Body of pancreas (tissue), 4 donors: ENCODE measurements around the gene RFT1. TPM values are rescaled to one million over a fixed set of nuclear protein-coding genes. Genes with fewer than 3 reads are reported as not detected.
A peak's percentile ranks its signal among the peaks of the same experiment; 100 is the strongest.

Experiments
- ATAC-seq: fragments of 150-250 bp; one replicate; pipeline ENCODE4 v1.9.1; 2016
- DNase-seq, 4 donors: peaks; one replicate each; pipeline ENCODE4 v3.0.0-alpha.2; 2019
- H3K27ac ChIP-seq, 4 donors: fragments of 200-600 bp; sonication (generic); 1 replicate in 3 of 4; 2 replicates in 1 of 4; pipeline versions ENCODE4 v1.5.1 to v1.6.1; 2016 to 2019; ENCODE audit warnings: mild to moderate bottlenecking in 1 of 4, mixed read lengths in 1 of 4, moderate library complexity in 1 of 4
- H3K27me3 ChIP-seq, 2 donors: fragments of 200-600 bp; sonication (generic); one replicate each; pipeline ENCODE4 v1.6.0; 2016; ENCODE audit warnings: mild to moderate bottlenecking in 1 of 2
- H3K36me3 ChIP-seq, 2 donors: fragments of 200-600 bp; sonication (generic); replicated peaks in 1 of 2; 2 replicates each; pipeline ENCODE4 v1.5.1; 2016; ENCODE audit warnings: low read depth in 2 of 2; ENCODE audit not compliant: insufficient read depth in 1 of 2
- H3K4me1 ChIP-seq: fragments of 200-600 bp; sonication (generic); one replicate; pipeline ENCODE4 v1.6.0; 2016
- H3K4me3 ChIP-seq, 2 donors: fragments of 200-600 bp; sonication (generic); 1 replicate in 1 of 2; 2 replicates in 1 of 2; pipeline ENCODE4 v1.5.1; 2016 to 2019
- H3K9me3 ChIP-seq, 3 donors: fragments of 200-600 bp; sonication (generic); 1 replicate in 2 of 3; 2 replicates in 1 of 3; pipeline ENCODE4 v1.5.1; 2016
- POLR2A ChIP-seq, 3 donors: fragments of 450-650 bp; IDR thresholded peaks; one replicate each; pipeline ENCODE4 v1.6.1; 2016; ENCODE audit warnings: antibody characterized with exemption in 3 of 3, mild to moderate bottlenecking in 2 of 3
- WGBS, 2 donors: methylation state at CpG; one replicate each; pipeline ENCODE4 v1.1.5; 2017; 5-methylcytosine and 5-hydroxymethylcytosine counted together
- intact Hi-C: fragments of 100-400 bp; cut with DNase I; formaldehyde crosslinking; loops from one replicate; pipeline ENCODE4 v1.15.1; 2023
- total RNA-seq, 2 donors: library from RNA; depleted of rRNA; stranded (reverse); fragments of >200 nt; gene quantifications; one replicate each; pipeline ENCODE4 v1.1.0, GENCODE V29; 2016
- TF ChIP-seq, protein P1 (sequence below), 7 experiments: fragments of 450-650 bp in 4 of 7; fragments of 200-600 bp in 3 of 7; sonication (generic) in 3 of 7; IDR thresholded peaks; one replicate each; pipeline ENCODE4 v1.5.1; 2016 to 2019; ENCODE audit warnings: antibody characterized with exemption in 7 of 7

Gene RFT1
- total RNA-seq, 2 donors from 2014 or later: 10.6 to 19.8 TPM

DNA sequence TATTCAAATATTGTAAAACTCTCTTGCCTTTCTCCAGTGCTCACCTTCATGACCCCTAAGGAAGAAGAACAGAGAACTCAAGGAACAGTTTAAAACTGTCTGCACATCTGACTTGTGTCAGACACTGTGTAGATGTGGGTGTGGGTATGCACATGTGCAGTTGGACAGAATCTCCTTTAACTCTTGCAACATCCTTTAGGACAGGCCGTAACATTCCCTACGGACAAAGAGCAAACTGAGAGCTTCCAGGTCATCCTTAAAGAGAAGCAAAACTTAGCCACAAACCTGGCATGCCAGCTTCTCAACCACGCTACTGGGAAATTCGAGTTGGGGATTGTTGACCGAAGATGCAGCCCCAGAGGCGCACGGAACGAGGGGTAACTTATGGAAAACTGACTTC, 80.2 kb downstream of the RFT1 start:
- Histone ChIP-seq H3K27me3 (no peaks in the 10 kb centered on the region), H3K9me3 (no peaks in the 10 kb centered on the region), H3K27ac (no peak overlapping the region), H3K4me3 (no peak overlapping the region), H3K36me3 (no peaks in the 10 kb centered on the region), H3K4me1 (peaks cover 18% of the 10 kb centered on the region)
- intact Hi-C loops: no loop called here
- TF ChIP-seq, protein P1, sequence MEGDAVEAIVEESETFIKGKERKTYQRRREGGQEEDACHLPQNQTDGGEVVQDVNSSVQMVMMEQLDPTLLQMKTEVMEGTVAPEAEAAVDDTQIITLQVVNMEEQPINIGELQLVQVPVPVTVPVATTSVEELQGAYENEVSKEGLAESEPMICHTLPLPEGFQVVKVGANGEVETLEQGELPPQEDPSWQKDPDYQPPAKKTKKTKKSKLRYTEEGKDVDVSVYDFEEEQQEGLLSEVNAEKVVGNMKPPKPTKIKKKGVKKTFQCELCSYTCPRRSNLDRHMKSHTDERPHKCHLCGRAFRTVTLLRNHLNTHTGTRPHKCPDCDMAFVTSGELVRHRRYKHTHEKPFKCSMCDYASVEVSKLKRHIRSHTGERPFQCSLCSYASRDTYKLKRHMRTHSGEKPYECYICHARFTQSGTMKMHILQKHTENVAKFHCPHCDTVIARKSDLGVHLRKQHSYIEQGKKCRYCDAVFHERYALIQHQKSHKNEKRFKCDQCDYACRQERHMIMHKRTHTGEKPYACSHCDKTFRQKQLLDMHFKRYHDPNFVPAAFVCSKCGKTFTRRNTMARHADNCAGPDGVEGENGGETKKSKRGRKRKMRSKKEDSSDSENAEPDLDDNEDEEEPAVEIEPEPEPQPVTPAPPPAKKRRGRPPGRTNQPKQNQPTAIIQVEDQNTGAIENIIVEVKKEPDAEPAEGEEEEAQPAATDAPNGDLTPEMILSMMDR (IDR thresholded peaks at IDR 0.05): no peak
- no peak for TF ChIP-seq POLR2A (IDR thresholded peaks at IDR 0.05)
- DNase-seq: no peak
- 84 to 85% methylated on average over 8 of the region's 8 CpGs for WGBS, 2 donors
- ATAC-seq: no peak

DNA sequence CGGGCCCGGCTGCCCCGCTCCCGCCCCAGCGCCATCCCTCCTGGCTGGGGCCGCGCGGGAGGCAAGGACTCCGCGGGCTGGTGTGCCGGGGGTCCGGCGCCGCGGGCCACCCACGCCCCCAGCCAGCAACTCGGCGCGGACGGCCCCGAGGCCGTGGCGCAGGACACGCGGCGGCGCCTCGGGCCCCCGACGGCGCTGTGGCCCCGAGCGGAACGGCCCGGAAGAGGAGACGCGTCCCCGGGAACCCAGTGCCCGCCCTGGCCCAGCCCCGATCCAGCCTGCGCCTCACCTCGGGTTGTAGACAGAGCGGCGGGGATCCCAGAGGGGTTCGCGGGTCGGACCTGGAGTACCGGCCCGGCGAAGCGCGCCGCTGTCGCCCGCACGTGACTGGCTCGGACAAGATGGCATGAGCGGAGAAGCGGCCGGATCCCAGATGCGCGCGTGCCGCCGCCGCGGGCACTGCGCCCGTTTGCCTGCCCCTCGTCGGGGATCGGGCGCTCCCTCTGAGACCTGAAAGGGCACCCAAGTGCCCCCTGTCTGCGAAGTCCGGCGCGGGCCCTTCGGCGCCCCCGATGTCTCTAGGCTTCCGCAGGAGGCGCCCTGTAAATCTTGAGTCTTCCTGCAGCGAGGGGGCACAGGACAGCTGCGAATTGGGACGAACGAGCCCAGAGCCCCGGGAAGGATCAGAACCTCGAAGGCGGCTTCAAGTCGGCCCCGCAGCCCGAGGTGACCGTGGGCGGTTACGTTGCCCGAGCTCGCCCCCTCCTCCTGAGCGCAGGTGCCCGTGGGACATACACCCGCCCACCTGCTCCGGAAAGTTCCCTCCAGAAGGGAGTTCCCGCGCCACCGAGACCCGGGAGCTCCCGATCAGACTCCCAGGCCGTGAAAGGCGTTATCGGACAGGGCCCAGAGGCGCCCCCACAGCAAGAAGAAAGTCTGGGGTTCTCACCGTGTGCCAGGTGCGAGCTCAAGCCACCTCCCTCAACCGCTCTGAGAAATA, 83.8 kb downstream of the RFT1 start:
- no peaks in the 10 kb centered on the region for H3K9me3 ChIP-seq
- ATAC-seq (peak; percentile 30), DNase-seq (peak; percentile 52 to 68 (median 55))
- no peaks in the 10 kb centered on the region for H3K27me3 ChIP-seq
- peak overlapping the region; percentile 72 to 95 (median 94) for H3K27ac ChIP-seq
- TF ChIP-seq, protein P1 (IDR thresholded peaks at IDR 0.05): peak in 6 of 7 experiments; percentile 20 to 58 (median 49)
- TF ChIP-seq POLR2A (IDR thresholded peaks at IDR 0.05): peak in 2 of 3 donors; percentile 28 to 32
- H3K4me1 ChIP-seq: peaks cover 30% of the 10 kb centered on the region
- H3K36me3 ChIP-seq: no peaks in the 10 kb centered on the region
- intact Hi-C loops: no loop called here
- H3K4me3 ChIP-seq: peak overlapping the region in 1 of 2 donors; percentile 19
- 7 to 45% methylated on average over 6 to 95 of the region's 113 CpGs for WGBS, 2 donors

- H3K27me3 ChIP-seq: no peaks in the 10 kb centered on the region
- WGBS, 2 donors: 0 to 1% methylated on average over 50 to 52 of the region's 117 CpGs
- ATAC-seq (peak; percentile 83), DNase-seq (peak; percentile 71 to 82 (median 78))
- intact Hi-C loops: no loop called here
- H3K9me3 ChIP-seq: no peaks in the 10 kb centered on the region
- H3K4me3 ChIP-seq: peak within 1 kb of the TSS; percentile 50 to 85
- H3K27ac ChIP-seq: peak within 1 kb of the TSS; percentile 89 to 95 (median 94)
- H3K36me3 ChIP-seq: no peaks in the 10 kb centered on the region
- TF ChIP-seq POLR2A (IDR thresholded peaks at IDR 0.05): peak; percentile 33 to 40 (median 34)
- TF ChIP-seq, protein P1 (IDR thresholded peaks at IDR 0.05): no peak
- peaks cover 38% of the 10 kb centered on the region for H3K4me1 ChIP-seq
Measured at GRCh38 chr3:53045518-53046170, 84.6 kb downstream of the RFT1 start, which contains the start of gene SFMBT1. SFMBT1 (minus strand) TSS chr3:53046073; CDS start chr3:52969128, 76,945 bp downstream.

- peak in 1 of 3 donors; percentile 29 for TF ChIP-seq POLR2A (IDR thresholded peaks at IDR 0.05)
- TF ChIP-seq, protein P1 (IDR thresholded peaks at IDR 0.05): peak in 1 of 7 experiments; percentile 10
- Histone ChIP-seq H3K36me3 (no peaks in the 10 kb centered on the region), H3K4me3 (peak overlapping the region in 1 of 2 donors; percentile 6), H3K27me3 (no peaks in the 10 kb centered on the region), H3K9me3 (no peaks in the 10 kb centered on the region), H3K27ac (peak overlapping the region; percentile 89 to 95 (median 92)), H3K4me1 (peaks cover 46% of the 10 kb centered on the region)
- DNase-seq (peak; percentile 68 to 77 (median 72)), ATAC-seq (no peak)
- whole genome bisulfite sequencing, 2 donors: 0 to 1% methylated on average over 4 to 83 of the region's 101 CpGs
- intact Hi-C loops: no loop called here
Measured at GRCh38 chr3:53044711-53045517, 85.3 kb downstream of the RFT1 start.
